MV-4-11 (cell line): ENCODE data around the gene CD47.

Experiments used
- DNase-seq: peaks from one replicate; lab custom pipeline; 2025; lab: John Stamatoyannopoulos, UW

CD47 gene

DNA sequence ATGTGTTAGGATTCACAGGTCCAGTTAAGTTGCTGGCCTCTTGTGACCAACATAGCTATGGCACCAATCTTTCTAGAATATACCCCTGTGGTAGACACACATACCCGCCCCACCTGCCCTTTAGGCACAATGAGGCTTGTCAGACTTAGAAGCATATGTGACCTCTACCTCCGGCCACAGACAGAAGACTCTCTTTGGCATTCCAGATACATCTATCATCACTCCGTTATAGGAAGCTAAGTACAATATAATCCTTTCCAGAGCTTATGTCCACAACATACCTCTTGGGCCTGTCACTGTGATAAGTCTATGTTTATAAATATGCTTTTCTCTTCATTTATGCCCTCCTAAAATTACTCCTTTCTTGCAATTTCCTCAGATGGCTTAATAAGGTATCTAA, 39.8 kb downstream of the CD47 start:
- no peak for DNase-seq

DNA sequence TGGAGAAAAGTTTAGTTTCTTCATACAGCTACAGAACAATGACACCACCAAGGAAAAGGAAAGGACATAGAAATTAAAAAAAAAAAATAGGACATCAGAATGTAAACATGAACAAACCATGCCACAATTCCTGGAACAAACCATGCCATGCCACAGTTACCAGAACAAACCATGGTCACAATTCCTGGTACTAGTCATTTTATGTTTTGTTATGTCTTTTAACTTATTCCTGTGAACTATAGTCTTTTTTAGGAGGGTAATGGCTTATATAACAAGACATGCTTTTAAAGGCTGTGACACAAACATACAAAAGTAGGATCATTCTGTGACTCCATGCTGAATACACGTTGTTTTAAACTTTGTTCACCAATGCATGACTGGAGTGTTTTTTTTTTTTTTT, 42.8 kb downstream of the CD47 start:
- DNase-seq, result no peak

GRCh38 chr3:108046247-108046646, 44.6 kb downstream of the CD47 start:
- no peak for DNase-seq

- no peak for DNase-seq
These were observed 46.1 kb downstream of the CD47 start for GRCh38 chr3:108044699-108045098.

DNA sequence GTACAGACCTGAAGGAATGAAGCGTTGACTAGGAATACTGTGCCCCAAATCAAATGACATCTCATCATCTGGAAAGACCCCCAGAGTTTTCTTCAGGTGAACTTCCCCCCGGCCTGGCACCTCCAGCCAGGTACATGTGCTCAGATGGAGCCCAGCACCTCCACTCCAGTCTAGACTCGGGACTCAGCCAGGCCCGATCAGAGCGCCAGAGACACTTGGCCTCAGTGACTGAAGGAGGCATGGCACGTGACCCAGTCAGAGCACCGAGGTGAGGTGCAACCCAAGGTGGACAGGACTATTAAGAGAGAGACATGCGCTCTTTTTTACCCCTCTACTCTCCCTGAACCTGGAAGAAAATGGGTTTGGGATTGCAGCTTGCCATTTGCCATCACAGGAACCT, 48.5 kb downstream of the CD47 start:
- no peak for DNase-seq

DNA sequence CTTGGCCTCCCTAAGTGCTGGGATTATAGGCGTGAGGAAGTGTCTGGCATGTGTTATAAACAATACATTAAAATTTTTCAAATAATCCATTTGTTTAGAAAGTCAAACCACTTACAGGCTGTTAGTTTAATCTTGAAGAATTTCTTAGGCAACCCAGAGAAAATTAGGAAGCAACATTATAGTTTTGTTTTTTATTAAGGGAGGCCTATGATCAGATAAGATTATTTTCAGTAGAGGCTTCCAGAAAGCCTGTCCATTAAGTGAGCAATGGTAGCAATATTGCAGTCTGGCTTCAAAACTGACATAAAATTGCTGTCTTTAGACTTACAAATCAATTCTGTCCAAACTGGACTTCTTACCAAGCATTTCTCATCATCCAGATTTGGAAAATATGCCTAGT, 49.6 kb downstream of the CD47 start:
- DNase-seq, result no peak

DNA sequence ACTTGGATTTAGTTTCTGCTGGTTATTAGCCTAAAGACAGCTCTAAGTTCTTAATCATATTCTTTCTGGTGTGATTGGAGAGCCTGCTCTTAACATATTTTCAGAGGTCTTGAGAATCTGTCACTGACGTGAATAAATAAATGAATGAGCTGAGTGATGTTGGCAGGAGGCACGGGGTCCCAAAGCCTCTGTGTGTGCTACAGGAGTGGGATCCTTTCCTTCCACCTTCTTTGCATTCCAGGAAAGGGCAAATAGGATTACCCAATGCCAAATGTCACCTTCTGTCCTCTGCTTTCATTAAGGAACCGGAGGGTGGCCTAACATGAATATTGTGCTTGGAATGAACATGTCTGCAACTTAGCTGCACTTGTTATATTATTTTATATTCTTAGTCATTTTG, 53.1 kb downstream of the CD47 start:
- no peak for DNase-seq

DNA sequence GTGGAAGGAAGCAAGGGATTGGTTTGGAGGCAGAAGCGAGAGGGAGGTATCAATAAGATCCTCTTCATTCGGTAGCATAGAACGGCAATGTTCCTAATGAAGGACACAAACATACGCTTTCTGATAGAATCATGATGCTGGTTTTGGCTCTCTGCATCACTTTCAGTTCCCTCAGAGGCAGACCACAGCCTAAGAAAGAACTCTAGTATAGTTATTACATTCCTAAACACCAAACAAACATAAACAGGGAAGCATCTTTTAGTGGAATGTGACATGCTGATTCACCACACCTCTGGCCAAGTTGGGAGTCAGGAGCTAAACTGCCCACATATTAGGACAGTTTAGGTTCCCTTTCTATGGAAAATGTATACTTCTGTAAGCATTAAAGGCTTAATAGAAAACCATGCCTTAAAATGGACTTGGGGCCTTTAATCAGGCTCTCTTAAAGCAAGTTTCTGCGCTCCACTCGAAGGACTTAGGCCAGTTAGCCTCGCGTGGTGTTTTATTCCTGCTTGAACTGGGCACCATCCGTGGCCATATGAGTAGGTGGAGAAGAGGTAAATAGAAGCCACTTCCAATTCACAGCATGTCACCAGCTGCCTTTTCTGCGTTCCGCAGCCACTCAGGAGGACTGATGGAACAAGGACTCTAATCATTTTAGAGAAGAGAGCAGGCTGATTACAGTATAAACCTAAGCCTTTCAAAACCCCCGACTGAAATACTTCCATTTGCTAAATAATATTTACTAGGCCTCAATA, 53.7 kb downstream of the CD47 start:
- DNase-seq, result peak; percentile 76

GRCh38 chr3:108036401-108036800, 54.4 kb downstream of the CD47 start:
- no peak for DNase-seq

- peak; percentile 65 for DNase-seq
These were observed 55.1 kb downstream of the CD47 start for GRCh38 chr3:108035751-108036150.

GRCh38 chr3:108031895-108032294, 58.9 kb downstream of the CD47 start:
- no peak for DNase-seq

DNA sequence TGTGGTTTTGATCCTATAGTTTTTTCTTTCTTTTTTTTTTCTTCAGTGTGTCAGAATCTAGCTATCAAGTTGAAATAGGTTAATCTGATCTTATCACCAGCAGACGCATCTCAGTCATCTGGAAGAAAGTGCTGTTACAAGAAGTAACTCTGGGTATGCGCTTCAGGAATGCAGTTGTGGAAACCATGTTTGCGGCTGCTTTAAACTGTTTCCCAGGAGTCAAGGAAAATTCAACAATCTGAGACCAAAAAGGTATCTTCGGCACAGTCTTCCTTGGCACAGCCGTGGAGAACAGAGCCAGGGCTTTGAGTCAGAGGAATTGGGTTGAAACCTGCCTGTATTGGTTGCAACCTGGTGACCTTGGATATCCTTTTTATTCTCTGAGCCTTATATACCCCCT, 59.9 kb downstream of the CD47 start:
- DNase-seq, result no peak

DNA sequence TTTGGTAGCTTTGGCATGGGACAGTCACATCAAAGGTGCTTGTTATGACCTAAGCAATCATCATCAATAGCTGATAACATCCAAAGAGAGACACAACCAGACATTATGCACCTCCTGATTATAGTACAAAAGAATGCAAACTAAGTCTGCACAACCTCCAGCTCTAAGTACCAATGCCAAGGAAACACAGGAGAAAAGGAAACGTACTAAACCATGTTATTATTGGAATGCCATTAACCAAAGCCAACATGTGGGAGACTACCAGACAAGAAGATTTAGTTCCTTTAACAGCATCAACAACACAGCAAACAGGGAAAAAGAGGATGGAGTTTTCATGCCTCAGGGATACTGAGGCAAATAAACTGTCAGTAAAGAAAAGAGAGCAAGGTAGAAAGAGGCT, 61.4 kb downstream of the CD47 start:
- no peak for DNase-seq

GRCh38 chr3:108028896-108029295, 61.9 kb downstream of the CD47 start:
- DNase-seq, result no peak

DNA sequence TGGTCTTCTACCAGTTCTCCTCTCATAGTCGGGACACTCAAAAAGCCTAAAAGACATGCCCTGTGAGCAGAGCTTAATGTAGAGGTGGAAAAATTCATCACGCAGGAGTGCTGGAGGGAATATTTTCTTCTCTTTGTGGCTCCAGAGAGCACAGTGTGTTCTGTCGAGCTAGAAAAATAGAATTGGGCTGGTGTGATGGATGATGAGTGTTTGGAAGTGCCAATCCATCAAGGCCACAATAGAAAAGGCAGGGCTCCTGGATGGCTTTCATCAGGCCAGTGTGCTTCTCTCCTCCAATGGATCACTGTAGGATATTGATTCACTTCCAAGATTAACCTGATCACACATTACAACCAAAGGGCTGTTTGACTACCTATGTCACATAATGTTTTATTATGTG, 65.7 kb downstream of the CD47 start:
- DNase-seq, result no peak

DNA sequence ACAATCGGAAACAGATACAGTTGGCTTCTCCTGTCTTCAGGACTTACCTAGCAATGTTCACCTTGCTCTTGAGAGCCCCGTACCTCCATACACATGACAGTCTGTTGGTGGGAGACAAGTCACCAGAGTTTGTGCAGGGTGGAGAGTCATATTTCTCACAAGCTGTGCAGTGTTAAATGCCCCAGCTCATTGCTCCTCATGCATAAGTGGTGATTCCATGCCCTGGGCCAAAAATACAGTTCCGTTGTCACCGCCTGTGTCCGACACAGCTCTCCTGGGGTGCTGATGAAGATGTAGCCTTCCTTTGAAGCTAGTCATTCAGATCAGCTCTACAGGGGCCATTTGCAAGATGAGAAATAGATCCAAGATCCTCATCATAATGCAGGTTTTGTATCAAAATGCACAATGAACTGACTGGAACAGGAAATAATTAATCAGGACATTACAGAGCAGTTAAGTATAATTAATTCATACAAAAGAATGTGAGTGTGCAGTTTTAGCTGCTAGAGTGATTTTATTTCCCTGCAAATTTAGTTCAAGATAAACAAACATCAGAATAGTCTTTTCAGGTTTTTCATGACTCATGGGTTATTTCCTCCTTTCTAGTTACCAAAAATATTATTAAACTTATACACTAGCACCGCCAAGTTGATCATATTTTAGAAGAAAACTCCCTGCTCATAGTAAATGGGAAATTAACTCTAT, 66.5 kb downstream of the CD47 start:
- no peak for DNase-seq

- no peak for DNase-seq
These were observed 68.3 kb downstream of the CD47 start for GRCh38 chr3:108022256-108023150.

DNA sequence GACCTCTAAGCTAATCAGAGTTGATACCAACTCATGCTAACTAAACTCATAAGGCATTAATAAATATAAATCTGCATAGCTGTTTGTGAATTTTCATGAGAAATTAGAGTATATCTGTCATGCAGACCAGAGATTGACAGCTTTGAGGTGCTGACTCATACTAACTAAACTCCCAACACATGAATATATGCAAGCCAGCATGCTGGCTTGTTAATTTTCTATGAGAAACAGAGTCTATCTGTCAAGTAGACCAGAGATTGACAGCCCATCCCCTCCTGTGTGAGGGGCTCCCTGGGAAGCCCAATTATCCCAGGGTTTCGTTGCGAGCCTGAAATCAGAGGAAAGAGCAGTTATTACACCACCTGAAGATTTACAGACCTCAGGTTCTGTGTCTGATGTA, 69.3 kb downstream of the CD47 start:
- DNase-seq, result no peak

DNA sequence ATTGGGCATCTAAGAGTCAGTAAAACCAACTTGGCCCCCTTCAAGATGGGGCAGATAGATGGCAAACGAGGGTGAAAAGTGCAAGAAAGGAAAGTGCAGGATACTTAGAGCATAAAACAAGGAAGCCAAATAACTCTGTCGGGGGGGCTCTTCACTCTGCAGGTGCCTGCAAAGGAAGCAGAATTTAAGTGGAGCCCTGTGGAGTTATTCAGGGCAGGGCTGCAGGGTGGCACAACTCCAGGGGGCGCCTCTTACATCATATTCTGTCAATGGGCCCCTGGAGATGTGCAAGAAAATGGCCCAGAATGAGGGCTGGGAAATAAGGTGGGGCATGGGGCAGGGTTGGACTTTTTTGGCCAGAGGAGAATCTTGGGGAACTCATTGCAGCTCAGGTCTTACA, 69.7 kb downstream of the CD47 start:
- no peak for DNase-seq

GRCh38 chr3:108018552-108018951, 72.3 kb downstream of the CD47 start:
- DNase-seq, result no peak

GRCh38 chr3:108017587-108017986, 73.2 kb downstream of the CD47 start:
- no peak for DNase-seq

DNA sequence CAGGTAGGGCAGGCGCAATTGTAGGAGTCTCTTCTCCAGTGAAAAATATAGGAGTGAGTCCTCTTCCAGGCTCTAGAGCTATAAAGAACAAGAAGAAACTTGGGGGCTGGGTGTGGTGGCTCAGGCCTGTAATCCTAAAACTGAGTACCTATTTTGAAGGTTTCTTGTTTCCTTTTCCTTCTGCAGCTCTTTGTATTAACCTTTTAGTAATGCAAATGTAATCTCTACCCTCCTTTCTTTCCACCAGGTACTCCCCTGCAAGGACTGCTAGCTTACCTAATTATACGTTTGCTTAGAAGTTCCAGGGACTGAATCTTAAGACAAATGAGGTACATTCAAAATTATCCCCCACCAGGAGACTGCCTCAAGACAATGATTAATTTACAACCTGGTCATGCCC, 75.9 kb downstream of the CD47 start:
- no peak for DNase-seq
